ENCODE results near the gene MYO1C.
"Not testable (repeated sequence)": the region's sequence is repeated elsewhere in the genome, so short reads cannot be mapped to it uniquely, and the experiment has no call there.

MYO1C gene
- 39.8 to 122 (median 85.3) reads per million in 18 experiments for total RNA-seq

GRCh38 chr17:1492249-1493206 is at the start of gene MYO1C:
Gene MYO1C, minus strand, starts transcription at chr17:1492686. Its CDS starts 199 bp downstream, at chr17:1492487.
- no peak for DNase-seq

- no peak for DNase-seq
These were observed 49.0 kb upstream of the MYO1C start for GRCh38 chr17:1541367-1541904.

- DNase-seq: no peak
These were observed 47.3 kb upstream of the MYO1C start for GRCh38 chr17:1539811-1540210.

- no peak for DNase-seq
These were observed 43.3 kb upstream of the MYO1C start for GRCh38 chr17:1535737-1536136.

- no peak for DNase-seq
These were observed 41.3 kb upstream of the MYO1C start for GRCh38 chr17:1533661-1534325.

GRCh38 chr17:1532836-1533602 is 40.5 kb upstream of the MYO1C start:
- peak; percentile 29 to 49 for DNase-seq

- DNase-seq: no peak
These were observed 37.4 kb upstream of the MYO1C start for GRCh38 chr17:1529863-1530262.

- DNase-seq: not testable (repeated sequence)
These were observed 34.4 kb upstream of the MYO1C start for GRCh38 chr17:1526876-1527275.

GRCh38 chr17:1522626-1523025 is 30.1 kb upstream of the MYO1C start:
- no peak for DNase-seq

- DNase-seq: no peak
These were observed 28.7 kb upstream of the MYO1C start for GRCh38 chr17:1521086-1521640.

GRCh38 chr17:1519678-1520077 is 27.2 kb upstream of the MYO1C start:
- no peak for DNase-seq

- DNase-seq: no peak
These were observed 25.9 kb upstream of the MYO1C start for GRCh38 chr17:1518410-1518809.

GRCh38 chr17:1516388-1517161 is 24.1 kb upstream of the MYO1C start, which contains the start of gene INPP5K:
Gene INPP5K, minus strand, starts transcription at chr17:1516612. Its CDS starts 113 bp downstream, at chr17:1516499.
- peak; percentile 99 for DNase-seq

GRCh38 chr17:1515640-1516387 is 23.3 kb upstream of the MYO1C start:
- peak; percentile 77 to 79 for DNase-seq

- no peak for DNase-seq
These were observed 19.9 kb upstream of the MYO1C start for GRCh38 chr17:1512351-1512750.

GRCh38 chr17:1511756-1512321 is 19.4 kb upstream of the MYO1C start:
- no peak for DNase-seq

- no peak for DNase-seq
These were observed 18.8 kb upstream of the MYO1C start for GRCh38 chr17:1511290-1511689.

GRCh38 chr17:1509290-1509881 is 16.9 kb upstream of the MYO1C start:
- peak in 1 of 2 donors; percentile 62 for DNase-seq

- not testable (repeated sequence) for DNase-seq
These were observed 16.2 kb upstream of the MYO1C start for GRCh38 chr17:1508709-1509108.

Measured in inflammatory macrophage (primary cell).